Stimulated activated CD8-positive, alpha-beta memory T cell treated with anti-CD3 and anti-CD28 coated beads, Interleukin-7, amount 100 ng/mL, for 1 hour (primary cell): Measurements from ENCODE around the gene TFB2M.
"Not testable (repeated sequence)": the region's sequence is repeated elsewhere in the genome, so short reads cannot be mapped to it uniquely, and the experiment has no call there.

Experiments
- DNase-seq, 2 donors: peaks; one replicate each; pipeline ENCODE4 v3.0.0-alpha.2; 2020; ENCODE audit warnings: low read depth in 2 of 2

Gene TFB2M

GRCh38 chr1:246582301-246583055 lies 16.4 kb upstream of the TFB2M start:
- DNase-seq: no peak

- DNase-seq: no peak
Measured at GRCh38 chr1:246580497-246581370, 14.7 kb upstream of the TFB2M start.

GRCh38 chr1:246579818-246580217 lies 13.8 kb upstream of the TFB2M start:
- no peak for DNase-seq

GRCh38 chr1:246577720-246578106 lies 11.7 kb upstream of the TFB2M start:
- DNase-seq: no peak

GRCh38 chr1:246577082-246577719 lies 11.1 kb upstream of the TFB2M start:
- DNase-seq: no peak

GRCh38 chr1:246576709-246577032 lies 10.6 kb upstream of the TFB2M start:
- DNase-seq: no peak

GRCh38 chr1:246573491-246573890 lies 7.4 kb upstream of the TFB2M start:
- no peak for DNase-seq

- DNase-seq: no peak
Measured at GRCh38 chr1:246572785-246573184, 6.7 kb upstream of the TFB2M start.

- no peak for DNase-seq
Measured at GRCh38 chr1:246571953-246572352, 5.9 kb upstream of the TFB2M start.

GRCh38 chr1:246571309-246571708 lies 5.2 kb upstream of the TFB2M start:
- not testable (repeated sequence) for DNase-seq

GRCh38 chr1:246569248-246570238 lies 3.5 kb upstream of the TFB2M start:
- DNase-seq: no peak

GRCh38 chr1:246567646-246568235 lies 1.7 kb upstream of the TFB2M start:
- no peak for DNase-seq

GRCh38 chr1:246566813-246567645 lies 968 bp upstream of the TFB2M start:
- DNase-seq: peak; percentile 13 to 16

- no peak for DNase-seq
Measured at GRCh38 chr1:246565751-246566127, 322 bp downstream of the TFB2M start.

- DNase-seq: no peak
Measured at GRCh38 chr1:246564839-246565750, 966 bp downstream of the TFB2M start.

GRCh38 chr1:246560833-246561232 lies 5.2 kb downstream of the TFB2M start:
- DNase-seq: not testable (repeated sequence)

GRCh38 chr1:246559310-246559709 lies 6.8 kb downstream of the TFB2M start:
- DNase-seq: no peak

GRCh38 chr1:246558041-246558440 lies 8.0 kb downstream of the TFB2M start:
- no peak for DNase-seq

GRCh38 chr1:246554201-246554600 lies 11.9 kb downstream of the TFB2M start:
- no peak for DNase-seq
